Activated CD4-positive, alpha-beta T cell treated with anti-CD3 and anti-CD28 coated beads, Interleukin-2, amount 50 U/mL, for 1 hour (primary cell): ENCODE results near the gene ANKRD22.
A peak's percentile ranks its signal among the peaks of the same experiment; 100 is the strongest.
"Not testable (repeated sequence)": the region's sequence is repeated elsewhere in the genome, so short reads cannot be mapped to it uniquely, and the experiment has no call there.

ENCODE experiments used
- DNase-seq: peaks from one replicate; pipeline ENCODE4 v3.0.0-alpha.2; 2020

The ANKRD22 gene

GRCh38 chr10:88851706-88852105 lies at the start of gene ANKRD22:
Gene ANKRD22 (minus strand): TSS chr10:88851844. CDS start chr10:88851607, 237 bp downstream.
- no peak for DNase-seq

- no peak for DNase-seq
Measured at GRCh38 chr10:88899886-88900285, 48.2 kb upstream of the ANKRD22 start.

GRCh38 chr10:88898727-88899126 lies 47.1 kb upstream of the ANKRD22 start:
- DNase-seq, result no peak

GRCh38 chr10:88896994-88897853 lies 45.6 kb upstream of the ANKRD22 start:
- DNase-seq, result no peak

- DNase-seq, result no peak
Measured at GRCh38 chr10:88896372-88896993, 44.8 kb upstream of the ANKRD22 start.

- no peak for DNase-seq
Measured at GRCh38 chr10:88895250-88895649, 43.6 kb upstream of the ANKRD22 start.

GRCh38 chr10:88893611-88894010 lies 42.0 kb upstream of the ANKRD22 start:
- DNase-seq, result no peak

GRCh38 chr10:88892222-88892967 lies 40.8 kb upstream of the ANKRD22 start:
- no peak for DNase-seq

- no peak for DNase-seq
Measured at GRCh38 chr10:88890681-88891381, 39.2 kb upstream of the ANKRD22 start.

- DNase-seq, result no peak
Measured at GRCh38 chr10:88889559-88890337, 38.1 kb upstream of the ANKRD22 start.

GRCh38 chr10:88888810-88889445 lies 37.3 kb upstream of the ANKRD22 start:
- no peak for DNase-seq

GRCh38 chr10:88886557-88886956 lies 34.9 kb upstream of the ANKRD22 start:
- no peak for DNase-seq

- no peak for DNase-seq
Measured at GRCh38 chr10:88883448-88883809, 31.8 kb upstream of the ANKRD22 start.

- DNase-seq, result not testable (repeated sequence)
Measured at GRCh38 chr10:88882646-88883447, 31.2 kb upstream of the ANKRD22 start.

- no peak for DNase-seq
Measured at GRCh38 chr10:88881922-88882645, 30.4 kb upstream of the ANKRD22 start.

GRCh38 chr10:88881320-88881719 lies 29.7 kb upstream of the ANKRD22 start:
- no peak for DNase-seq

GRCh38 chr10:88880282-88881076 lies 28.8 kb upstream of the ANKRD22 start:
- peak; percentile 59 for DNase-seq

GRCh38 chr10:88879534-88880281 lies 28.1 kb upstream of the ANKRD22 start, which contains the start of gene STAMBPL1:
Gene STAMBPL1 (plus strand): TSS chr10:88880245. CDS start chr10:88901709, 21,464 bp downstream.
- peak; percentile 68 for DNase-seq
